WI38 (cell line): ENCODE results near the gene CHSY1.

Source experiments
- H3K4me3 ChIP-seq: 2 replicates; pipeline ENCODE4 v1.5.1; 2011; ENCODE audit warnings: low read depth, mild to moderate bottlenecking, control low read depth, low read length
- TF ChIP-seq, protein P1 (sequence below): IDR thresholded peaks from 2 replicates; pipeline ENCODE4 v1.5.1; 2012; ENCODE audit warnings: low read depth, mild to moderate bottlenecking, control low read depth, low read length

Gene CHSY1

DNA sequence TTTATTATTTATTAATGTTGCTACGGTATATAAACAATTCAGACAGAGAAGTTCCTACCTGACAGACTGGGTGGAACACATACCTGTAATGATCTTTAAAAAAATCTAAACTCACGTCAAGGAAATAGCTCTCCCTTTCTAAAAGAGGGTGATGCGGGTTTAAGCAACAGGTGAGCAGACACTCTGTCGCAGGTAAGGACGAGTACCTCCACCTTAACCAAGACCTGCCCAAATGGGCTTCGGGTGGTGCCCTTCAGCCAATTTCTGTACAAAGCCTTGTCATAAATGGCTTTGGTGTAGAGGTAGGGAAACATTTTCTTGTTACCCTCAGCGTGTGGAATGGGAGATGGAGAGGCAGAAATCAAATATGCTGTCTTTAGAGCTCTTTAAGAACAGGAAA, 67.0 kb downstream of the CHSY1 start:
- H3K4me3 ChIP-seq: no peak overlapping the region
- TF ChIP-seq, protein P1, sequence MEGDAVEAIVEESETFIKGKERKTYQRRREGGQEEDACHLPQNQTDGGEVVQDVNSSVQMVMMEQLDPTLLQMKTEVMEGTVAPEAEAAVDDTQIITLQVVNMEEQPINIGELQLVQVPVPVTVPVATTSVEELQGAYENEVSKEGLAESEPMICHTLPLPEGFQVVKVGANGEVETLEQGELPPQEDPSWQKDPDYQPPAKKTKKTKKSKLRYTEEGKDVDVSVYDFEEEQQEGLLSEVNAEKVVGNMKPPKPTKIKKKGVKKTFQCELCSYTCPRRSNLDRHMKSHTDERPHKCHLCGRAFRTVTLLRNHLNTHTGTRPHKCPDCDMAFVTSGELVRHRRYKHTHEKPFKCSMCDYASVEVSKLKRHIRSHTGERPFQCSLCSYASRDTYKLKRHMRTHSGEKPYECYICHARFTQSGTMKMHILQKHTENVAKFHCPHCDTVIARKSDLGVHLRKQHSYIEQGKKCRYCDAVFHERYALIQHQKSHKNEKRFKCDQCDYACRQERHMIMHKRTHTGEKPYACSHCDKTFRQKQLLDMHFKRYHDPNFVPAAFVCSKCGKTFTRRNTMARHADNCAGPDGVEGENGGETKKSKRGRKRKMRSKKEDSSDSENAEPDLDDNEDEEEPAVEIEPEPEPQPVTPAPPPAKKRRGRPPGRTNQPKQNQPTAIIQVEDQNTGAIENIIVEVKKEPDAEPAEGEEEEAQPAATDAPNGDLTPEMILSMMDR: no peak

DNA sequence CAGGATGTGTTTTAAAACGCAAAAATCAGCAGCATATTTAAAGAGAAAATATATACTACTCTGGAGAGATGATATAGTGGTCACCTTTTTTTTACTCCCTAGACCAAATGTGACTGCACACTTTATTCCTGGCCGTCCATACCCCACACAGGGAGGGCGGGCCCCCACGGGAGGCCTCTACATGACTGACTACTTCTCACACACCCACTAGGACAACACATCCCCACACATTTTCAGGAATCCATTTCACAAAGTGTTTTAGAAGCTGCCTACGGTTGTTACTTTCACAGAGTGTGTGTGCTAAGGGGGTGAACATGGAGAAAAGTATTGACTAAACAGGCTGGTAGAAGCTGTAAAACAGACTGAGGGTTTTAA, 67.9 kb downstream of the CHSY1 start:
- TF ChIP-seq, protein P1: no peak
- no peak overlapping the region for H3K4me3 ChIP-seq

DNA sequence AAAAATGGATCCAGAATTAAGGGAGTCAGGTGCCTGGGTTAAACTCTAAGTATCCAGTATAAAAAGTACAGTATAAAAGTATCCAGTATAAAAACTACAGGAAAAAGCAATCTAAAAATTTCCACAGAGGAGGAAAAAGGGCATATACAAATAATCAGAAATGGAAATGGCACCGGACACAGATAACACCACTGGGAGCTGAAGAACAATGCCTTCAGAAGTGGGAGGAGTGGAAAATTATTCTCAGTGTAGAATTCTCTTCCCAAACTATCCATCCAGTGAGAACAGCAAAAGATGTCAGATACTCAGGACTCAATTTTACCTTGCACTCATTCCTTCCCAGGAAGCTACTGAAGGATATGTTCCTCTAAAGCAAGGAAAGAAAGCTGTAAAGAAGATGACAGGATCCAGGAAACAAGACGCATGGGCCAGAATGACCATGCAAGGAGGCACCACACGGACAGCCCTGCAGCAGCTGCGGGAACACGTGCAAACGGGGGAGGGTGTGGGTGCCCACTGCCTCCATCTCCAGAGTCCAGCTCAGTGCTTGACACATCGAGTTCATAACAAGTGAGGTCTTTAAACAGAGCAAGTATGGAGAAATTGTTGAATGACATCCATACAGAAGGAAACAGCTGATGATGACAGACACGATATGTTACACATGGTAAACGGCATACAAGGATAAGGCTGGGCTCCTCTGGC, 68.5 kb downstream of the CHSY1 start:
- TF ChIP-seq, protein P1: no peak
- no peak overlapping the region for H3K4me3 ChIP-seq

DNA sequence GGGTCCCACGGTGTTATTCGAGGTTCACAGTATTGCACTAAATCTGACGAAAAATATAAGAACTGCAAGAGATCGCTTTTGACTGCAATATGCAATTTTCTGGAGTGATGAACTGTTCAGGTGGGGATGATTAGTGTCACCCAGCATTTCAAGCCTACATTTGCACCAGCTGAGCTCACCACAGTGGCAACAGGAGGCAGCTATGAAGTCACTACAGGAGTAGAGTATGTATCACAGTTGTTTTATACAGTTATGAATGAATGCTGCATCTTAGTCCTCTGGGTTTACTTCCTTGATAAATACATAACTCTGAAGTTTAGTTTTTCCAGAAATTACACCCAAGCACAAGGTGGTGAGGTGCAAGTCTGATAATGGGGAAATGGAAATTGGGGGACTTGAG, 69.6 kb downstream of the CHSY1 start:
- no peak overlapping the region for H3K4me3 ChIP-seq
- TF ChIP-seq, protein P1: no peak

DNA sequence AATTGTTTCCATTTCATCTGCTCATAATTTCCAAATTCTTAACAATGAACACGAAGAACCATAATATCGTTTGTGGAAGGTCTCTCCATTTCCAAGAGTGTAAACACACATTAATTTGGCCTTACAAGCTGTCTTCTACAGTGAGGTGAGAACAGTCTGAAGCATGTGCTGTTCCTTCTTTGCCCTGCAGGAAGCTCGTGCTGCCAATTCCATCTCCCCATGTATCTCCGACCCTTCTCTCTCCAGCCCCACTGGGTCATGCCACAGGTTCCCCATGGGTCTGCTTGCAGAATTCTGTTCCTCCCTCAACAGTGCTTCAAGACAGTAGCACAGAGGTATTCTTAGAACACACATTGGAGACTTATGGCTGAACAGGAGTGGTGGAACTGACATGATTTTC, 70.5 kb downstream of the CHSY1 start:
- TF ChIP-seq, protein P1: no peak
- no peak overlapping the region for H3K4me3 ChIP-seq

DNA sequence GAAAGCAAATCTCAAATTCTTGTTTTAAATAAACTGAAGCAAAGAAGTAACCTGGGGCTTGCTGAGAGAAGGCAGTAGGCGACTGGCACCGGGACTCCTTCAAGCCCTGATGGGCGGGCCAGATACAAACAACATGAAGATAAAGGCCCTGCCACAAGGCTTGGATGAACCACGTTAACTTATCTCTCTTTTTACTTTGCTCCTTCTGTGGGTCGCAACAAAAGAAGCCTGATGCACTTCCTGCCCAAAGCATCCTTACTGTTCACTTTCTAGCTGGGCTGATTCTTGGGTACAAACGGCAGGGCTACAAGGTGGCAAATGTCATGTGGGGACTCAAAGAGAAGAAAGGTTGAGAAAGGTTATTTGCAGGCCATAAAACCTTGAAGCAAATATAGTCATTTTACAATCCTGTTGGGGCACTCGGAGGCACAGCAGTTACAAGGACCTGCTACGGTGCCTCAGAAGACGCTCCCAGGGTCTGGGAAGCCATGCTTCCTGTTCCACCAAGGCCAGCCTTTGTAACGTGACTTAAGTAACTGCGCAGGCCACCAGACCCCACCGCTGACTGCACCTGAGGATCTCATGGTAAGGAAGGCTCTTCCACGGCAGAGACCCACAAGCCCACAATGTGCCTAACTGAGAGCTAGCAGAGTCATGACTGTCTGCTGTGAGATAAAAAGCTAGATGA, 71.1 kb downstream of the CHSY1 start:
- TF ChIP-seq, protein P1: no peak

More for the DNA sequence above, 71.1 kb downstream of the CHSY1 start:
- no peak overlapping the region for H3K4me3 ChIP-seq
